Gastrocnemius medialis (tissue), 4 donors: Measurements from ENCODE around the gene CILP2. TPM values are rescaled to one million over a fixed set of nuclear protein-coding genes. Genes with fewer than 3 reads are reported as not detected.

ENCODE experiments used
- ATAC-seq, 2 donors: fragments of 150-250 bp; one replicate each; pipeline ENCODE4 v1.9.1; 2016
- DNase-seq, 2 donors: peaks; one replicate each; pipeline ENCODE4 v3.0.0-alpha.2; 2019
- H3K27ac ChIP-seq, 4 donors: fragments of 200-600 bp; sonication (generic); 1 replicate in 1 of 4; 2 replicates in 3 of 4; pipeline ENCODE4 v1.5.1; 2016 to 2018; ENCODE audit warnings: mild to moderate bottlenecking in 2 of 4, moderate library complexity in 1 of 4
- H3K27me3 ChIP-seq, 3 donors: fragments of 200-600 bp; sonication (generic) in 2 of 3; 1 replicate in 1 of 3; 2 replicates in 2 of 3; pipeline versions ENCODE4 v1.5.1 to v1.6.0; 2016 to 2019; ENCODE audit warnings: mild to moderate bottlenecking in 1 of 3, moderate library complexity in 1 of 3
- H3K36me3 ChIP-seq, 2 donors: fragments of 200-600 bp; sonication (generic) in 1 of 2; one replicate each; pipeline ENCODE4 v1.5.1; 2017 to 2018
- H3K4me1 ChIP-seq, 2 donors: fragments of 200-600 bp; sonication (generic) in 1 of 2; one replicate each; pipeline ENCODE4 v1.5.1; 2016 to 2017; ENCODE audit warnings: mild to moderate bottlenecking in 2 of 2
- H3K4me3 ChIP-seq, 4 donors: fragments of 200-600 bp; sonication (generic) in 3 of 4; 1 replicate in 1 of 4; 2 replicates in 3 of 4; pipeline ENCODE4 v1.5.1; 2016 to 2019; ENCODE audit warnings: mild to moderate bottlenecking in 2 of 4
- H3K9me3 ChIP-seq, 3 donors: fragments of 200-600 bp; sonication (generic) in 2 of 3; 1 replicate in 1 of 3; 2 replicates in 2 of 3; pipeline ENCODE4 v1.5.1; 2016 to 2019
- POLR2A ChIP-seq, 2 donors: fragments of 450-650 bp; IDR thresholded peaks; one replicate each; pipeline ENCODE4 v1.6.1; 2017; ENCODE audit warnings: antibody characterized with exemption in 2 of 2, mild to moderate bottlenecking in 2 of 2, moderate library complexity in 2 of 2
- in situ Hi-C, 4 donors: fragments of 200-750 bp; cut with MboI; loops; one replicate each; pipeline versions ENCODE4 v1.15.0 to v1.8.0; 2017; ENCODE audit warnings: low sequenced_read_pairs in 4 of 4
- intact Hi-C: fragments of 100-400 bp; cut with DNase I; formaldehyde crosslinking; loops from one replicate; pipeline ENCODE4 v1.15.1; 2023; ENCODE audit warnings: low total_unique reads
- total RNA-seq, 4 donors: library from RNA; depleted of rRNA; stranded (reverse); fragments of >200 nt; gene quantifications; one replicate each; pipeline versions ENCODE4 v1.1.0 to v1.2.3, GENCODE V29; 2016
- TF ChIP-seq, protein P1 (sequence below), 5 experiments: fragments of 450-650 bp in 3 of 5; fragments of 200-600 bp in 2 of 5; sonication (generic) in 2 of 5; IDR thresholded peaks in 4 of 5; conservative IDR thresholded peaks in 1 of 5; 1 replicate in 4 of 5; 2 replicates in 1 of 5; pipeline ENCODE4 v1.5.1; 2016 to 2019; ENCODE audit warnings: antibody characterized with exemption in 5 of 5, mild to moderate bottlenecking in 3 of 5, moderate library complexity in 3 of 5

The CILP2 gene
- total RNA-seq, 4 donors from 2014 or later: 3.2 TPM; not detected in 3

GRCh38 chr19:19551853-19552192, 13.8 kb downstream of the CILP2 start:
- Histone ChIP-seq H3K9me3 (no peaks in the 10 kb centered on the region), H3K4me3 (no peak overlapping the region), H3K27ac (no peak overlapping the region), H3K36me3 (no peaks in the 10 kb centered on the region), H3K4me1 (no peaks in the 10 kb centered on the region), H3K27me3 (peaks cover 16 to 23% (median 21%) of the 10 kb centered on the region in 3 donors)
- ATAC-seq (no peak), DNase-seq (no peak)
- no peak for TF ChIP-seq POLR2A (IDR thresholded peaks at IDR 0.05)
- TF ChIP-seq, protein P1, sequence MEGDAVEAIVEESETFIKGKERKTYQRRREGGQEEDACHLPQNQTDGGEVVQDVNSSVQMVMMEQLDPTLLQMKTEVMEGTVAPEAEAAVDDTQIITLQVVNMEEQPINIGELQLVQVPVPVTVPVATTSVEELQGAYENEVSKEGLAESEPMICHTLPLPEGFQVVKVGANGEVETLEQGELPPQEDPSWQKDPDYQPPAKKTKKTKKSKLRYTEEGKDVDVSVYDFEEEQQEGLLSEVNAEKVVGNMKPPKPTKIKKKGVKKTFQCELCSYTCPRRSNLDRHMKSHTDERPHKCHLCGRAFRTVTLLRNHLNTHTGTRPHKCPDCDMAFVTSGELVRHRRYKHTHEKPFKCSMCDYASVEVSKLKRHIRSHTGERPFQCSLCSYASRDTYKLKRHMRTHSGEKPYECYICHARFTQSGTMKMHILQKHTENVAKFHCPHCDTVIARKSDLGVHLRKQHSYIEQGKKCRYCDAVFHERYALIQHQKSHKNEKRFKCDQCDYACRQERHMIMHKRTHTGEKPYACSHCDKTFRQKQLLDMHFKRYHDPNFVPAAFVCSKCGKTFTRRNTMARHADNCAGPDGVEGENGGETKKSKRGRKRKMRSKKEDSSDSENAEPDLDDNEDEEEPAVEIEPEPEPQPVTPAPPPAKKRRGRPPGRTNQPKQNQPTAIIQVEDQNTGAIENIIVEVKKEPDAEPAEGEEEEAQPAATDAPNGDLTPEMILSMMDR (IDR thresholded peaks at IDR 0.05 in 4 of 5, conservative IDR thresholded peaks at IDR 0.05 in 1 of 5): no peak
- in situ Hi-C loops (no loop called here), intact Hi-C loops (no loop called here)

- intact Hi-C loops: no loop called here
- in situ Hi-C loops: no loop called here
- DNase-seq (no peak), ATAC-seq (no peak)
- H3K4me3 ChIP-seq: no peak overlapping the region
- H3K4me1 ChIP-seq: no peaks in the 10 kb centered on the region
- H3K36me3 ChIP-seq: no peaks in the 10 kb centered on the region
- H3K27ac ChIP-seq: no peak overlapping the region
- no peaks in the 10 kb centered on the region for H3K9me3 ChIP-seq
- TF ChIP-seq, protein P1 (IDR thresholded peaks at IDR 0.05 in 4 of 5, conservative IDR thresholded peaks at IDR 0.05 in 1 of 5): peak in 1 of 5 experiments; percentile 37
- TF ChIP-seq POLR2A (IDR thresholded peaks at IDR 0.05): no peak
- H3K27me3 ChIP-seq: peaks cover 16 to 20% (median 18%) of the 10 kb centered on the region in 3 donors
These were observed 14.7 kb downstream of the CILP2 start for GRCh38 chr19:19552798-19553197.

DNA sequence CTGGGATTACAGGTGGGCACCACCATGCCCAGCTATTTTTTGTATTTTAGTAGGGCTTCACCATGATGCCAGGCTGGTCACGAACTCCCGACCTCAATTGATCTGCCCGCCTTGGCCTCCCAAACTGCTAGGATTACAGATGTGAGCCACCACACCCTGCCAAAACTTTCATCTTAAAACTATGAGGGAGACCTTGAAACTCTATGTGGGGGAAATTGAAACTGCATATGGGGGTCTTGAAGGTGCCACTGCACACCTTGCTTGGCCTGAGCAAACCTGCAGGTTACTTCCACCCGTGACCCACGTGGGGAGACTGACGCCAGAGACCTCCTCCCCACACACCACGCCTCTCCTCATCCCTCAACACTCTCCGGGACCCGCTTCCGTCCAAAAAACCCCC, 15.6 kb downstream of the CILP2 start:
- Histone ChIP-seq H3K27me3 (peaks cover 10 to 13% (median 12%) of the 10 kb centered on the region in 3 donors), H3K4me3 (no peak overlapping the region), H3K4me1 (no peaks in the 10 kb centered on the region), H3K36me3 (no peaks in the 10 kb centered on the region), H3K27ac (no peak overlapping the region), H3K9me3 (no peaks in the 10 kb centered on the region)
- ATAC-seq (no peak), DNase-seq (no peak)
- in situ Hi-C loops (no loop called here), intact Hi-C loops (no loop called here)
- TF ChIP-seq, protein P1 (IDR thresholded peaks at IDR 0.05 in 4 of 5, conservative IDR thresholded peaks at IDR 0.05 in 1 of 5): no peak
- no peak for TF ChIP-seq POLR2A (IDR thresholded peaks at IDR 0.05)

DNA sequence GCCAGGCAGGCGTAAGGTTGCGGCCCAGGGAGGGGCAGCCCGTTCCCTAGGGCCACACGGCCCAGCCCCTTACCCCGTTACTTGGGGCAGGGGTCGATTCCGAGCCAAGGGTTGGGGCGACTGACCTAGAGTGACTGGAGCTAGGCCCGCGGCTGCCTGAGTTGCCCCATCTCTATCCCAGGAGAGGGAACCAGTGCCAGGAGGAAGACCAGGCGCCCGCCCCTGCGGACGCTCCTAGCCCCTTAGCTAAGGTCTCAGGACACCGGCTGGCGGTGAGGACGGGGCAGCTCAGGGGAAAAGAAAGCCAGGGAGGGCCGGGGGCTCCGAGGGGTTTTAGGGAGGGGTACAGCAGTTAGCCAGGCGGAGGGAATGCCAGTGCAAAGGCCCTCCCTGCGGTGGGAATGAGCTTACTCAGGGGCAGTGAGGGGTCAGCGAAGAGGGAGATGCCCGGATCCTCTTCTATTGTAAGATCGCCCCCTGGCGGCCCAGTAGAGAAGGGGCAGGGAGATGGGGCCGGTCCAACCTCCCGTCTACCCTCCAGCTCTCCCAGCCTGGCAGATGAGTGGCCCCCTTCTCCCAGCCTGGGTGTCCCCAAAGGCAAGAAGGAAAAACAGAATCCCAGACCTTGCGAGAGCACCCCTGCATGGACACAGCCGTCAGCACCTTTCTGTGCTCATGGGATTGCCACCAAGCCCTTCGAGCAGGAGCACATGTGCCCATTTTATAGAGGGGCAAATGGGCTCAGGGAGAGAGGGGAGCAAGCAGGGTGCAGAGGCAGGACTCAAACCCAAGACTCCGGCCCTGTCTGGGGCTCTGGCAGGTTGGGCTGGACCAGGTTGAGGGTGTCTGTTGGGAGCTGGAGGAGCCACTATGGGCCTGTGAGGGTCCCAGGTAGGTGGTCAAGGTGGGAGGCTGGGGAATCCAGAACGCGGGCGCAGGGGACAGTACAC, 16.3 kb downstream of the CILP2 start:
- in situ Hi-C loops: no loop called here
- no peaks in the 10 kb centered on the region for H3K36me3 ChIP-seq

More for the DNA sequence above, 16.3 kb downstream of the CILP2 start:
- no peak overlapping the region for H3K4me3 ChIP-seq
- ATAC-seq (no peak), DNase-seq (no peak)
- no peak overlapping the region for H3K27ac ChIP-seq
- no peak for TF ChIP-seq POLR2A (IDR thresholded peaks at IDR 0.05)
- TF ChIP-seq, protein P1 (IDR thresholded peaks at IDR 0.05 in 4 of 5, conservative IDR thresholded peaks at IDR 0.05 in 1 of 5): peak in 4 of 5 experiments; percentile 36 to 66 (median 47)
- no peaks in the 10 kb centered on the region for H3K4me1 ChIP-seq
- H3K9me3 ChIP-seq: no peaks in the 10 kb centered on the region
- intact Hi-C loops: no loop called here
- H3K27me3 ChIP-seq: peaks cover 3 to 9% (median 8%) of the 10 kb centered on the region in 3 donors
